ENCODE results near the gene ZNF184. TPM values are rescaled to one million over a fixed set of nuclear protein-coding genes. Genes with fewer than 3 reads are reported as not detected.

ZNF184 gene
- total RNA-seq, 2 experiments from 2014 or later = 11.6 to 12.3 TPM

DNA sequence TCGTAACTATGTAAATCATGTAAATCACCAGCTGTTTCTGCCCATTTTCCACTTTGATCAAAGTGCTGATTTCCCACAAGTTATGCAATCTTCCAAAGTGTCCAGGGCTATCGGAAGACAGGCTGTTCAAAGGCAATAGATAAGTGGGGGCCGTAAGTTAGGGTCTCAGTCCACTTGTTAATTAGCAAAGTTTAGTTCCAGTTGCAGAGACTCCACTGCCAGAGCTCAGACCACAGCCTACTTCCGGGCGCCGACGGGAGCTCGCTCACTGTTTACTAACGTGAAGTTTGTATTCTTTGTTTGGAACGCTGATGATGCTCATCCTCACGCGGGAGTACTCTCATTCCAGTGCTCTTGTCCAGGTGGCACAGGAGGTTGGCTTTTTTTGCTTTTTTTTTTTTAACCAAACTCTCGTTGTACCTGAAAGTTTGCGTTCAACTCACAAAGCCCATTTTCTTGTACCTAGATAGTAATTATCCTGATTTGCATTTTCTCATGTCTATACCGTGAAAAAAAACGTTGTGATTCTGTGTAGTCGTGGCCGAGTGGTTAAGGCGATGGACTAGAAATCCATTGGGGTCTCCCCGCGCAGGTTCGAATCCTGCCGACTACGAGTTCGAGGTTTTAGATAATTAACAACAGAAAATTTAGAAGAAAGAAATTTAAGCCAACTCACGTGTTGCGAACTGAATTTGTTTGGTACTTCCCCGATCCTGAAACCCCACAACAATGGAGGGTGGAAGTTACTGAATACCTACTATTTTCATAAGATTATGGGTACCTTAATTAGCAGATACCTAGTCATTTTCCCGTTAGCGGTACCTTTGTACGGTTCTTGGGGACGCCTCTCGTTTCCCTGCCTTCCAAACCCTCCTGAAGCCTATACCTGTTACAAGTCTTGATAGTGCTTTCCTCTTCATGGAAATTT, 29.9 kb upstream of the ZNF184 start:
- DNase-seq (peak; percentile 80), ATAC-seq (peak; percentile 74)
- POLR2A ChIA-PET = interaction anchor here (0.7 to 1.3 kb wide), 2 partner anchors 23 to 30 kb away, joined by 3 to 10 read pairs; partner anchors contain the start of gene ZNF184
- Mint-ChIP-seq H3K36me3 (ENCODE audit: low read depth) (no peaks in the 10 kb centered on the region), H3K4me3 (peak overlapping the region; percentile 76), H3K27me3 (ENCODE audit: low read depth) (peaks cover 37% of the 10 kb centered on the region), H3K4me1 (ENCODE audit: low read depth) (peaks cover 22% of the 10 kb centered on the region), H3K27ac (peak overlapping the region; percentile 74), H3K9me3 (ENCODE audit: insufficient read depth) (no peaks in the 10 kb centered on the region)
- CTCF ChIA-PET = interaction anchor here (1.0 to 1.5 kb wide), 5 partner anchors 16 to 250 kb away, joined by 3 to 6 read pairs (median 4); no protein-coding TSS in a partner anchor

DNA sequence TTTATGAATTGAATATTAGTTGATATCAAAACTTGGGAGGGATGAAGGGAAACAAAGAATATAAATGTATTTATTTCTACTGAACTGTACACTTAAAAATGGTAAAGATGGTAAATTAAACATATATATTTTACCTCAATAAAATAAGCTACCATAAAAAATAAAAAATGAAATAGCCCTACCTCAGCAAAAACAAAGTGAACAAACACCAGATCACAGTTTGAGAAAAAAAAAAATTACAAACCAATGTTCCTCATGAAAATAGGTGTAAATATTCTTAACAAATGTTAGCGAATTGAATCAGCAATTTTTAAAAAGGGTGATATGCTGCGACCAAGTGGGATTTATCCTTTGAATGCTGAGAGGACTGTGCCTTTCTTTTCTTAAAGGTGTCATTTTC, 28.3 kb upstream of the ZNF184 start:
- Mint-ChIP-seq H3K9me3 (ENCODE audit: insufficient read depth) (no peaks in the 10 kb centered on the region), H3K4me3 (no peak overlapping the region), H3K4me1 (ENCODE audit: low read depth) (peaks cover 25% of the 10 kb centered on the region), H3K36me3 (ENCODE audit: low read depth) (no peaks in the 10 kb centered on the region), H3K27me3 (ENCODE audit: low read depth) (peaks cover 31% of the 10 kb centered on the region), H3K27ac (no peak overlapping the region)
- no peak for ATAC-seq
- ChIA-PET POLR2A (no interaction called here), CTCF (interaction anchor here (1.5 kb wide), 1 partner anchor 22 kb away, joined by 4 read pairs; no protein-coding TSS in a partner anchor)
- no peak for DNase-seq

DNA sequence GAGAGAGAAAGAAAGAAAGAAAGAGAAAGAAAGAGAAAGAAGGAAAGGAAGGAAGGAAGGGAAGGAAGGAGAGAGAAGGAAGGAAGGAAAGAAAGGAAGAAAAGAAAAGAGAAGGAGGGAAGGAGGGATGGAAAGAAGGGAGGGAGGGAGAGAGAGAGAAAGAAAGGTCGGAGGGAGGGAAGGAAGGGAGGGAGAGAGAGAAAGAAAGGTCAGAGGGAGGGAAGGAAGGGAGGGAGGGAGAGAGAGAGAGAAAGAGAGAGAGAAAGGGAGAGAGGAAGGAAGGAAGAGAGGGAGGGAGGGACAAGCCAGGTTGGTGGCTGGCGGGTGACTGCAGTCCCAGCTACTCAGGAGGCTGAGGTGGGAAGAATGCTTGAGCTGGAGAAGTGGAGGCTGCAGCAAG, 27.3 kb upstream of the ZNF184 start:
- Mint-ChIP-seq H3K27ac (no peak overlapping the region), H3K27me3 (ENCODE audit: low read depth) (peaks cover 40% of the 10 kb centered on the region), H3K9me3 (ENCODE audit: insufficient read depth) (no peaks in the 10 kb centered on the region), H3K36me3 (ENCODE audit: low read depth) (peaks cover 4% of the 10 kb centered on the region), H3K4me1 (ENCODE audit: low read depth) (peaks cover 35% of the 10 kb centered on the region), H3K4me3 (no peak overlapping the region)
- POLR2A ChIA-PET = no interaction called here
- no peak for ATAC-seq
- CTCF ChIA-PET = interaction anchor here (0.6 kb wide), 1 partner anchor 109 kb away, joined by 3 read pairs; no protein-coding TSS in a partner anchor
- DNase-seq = no peak

DNA sequence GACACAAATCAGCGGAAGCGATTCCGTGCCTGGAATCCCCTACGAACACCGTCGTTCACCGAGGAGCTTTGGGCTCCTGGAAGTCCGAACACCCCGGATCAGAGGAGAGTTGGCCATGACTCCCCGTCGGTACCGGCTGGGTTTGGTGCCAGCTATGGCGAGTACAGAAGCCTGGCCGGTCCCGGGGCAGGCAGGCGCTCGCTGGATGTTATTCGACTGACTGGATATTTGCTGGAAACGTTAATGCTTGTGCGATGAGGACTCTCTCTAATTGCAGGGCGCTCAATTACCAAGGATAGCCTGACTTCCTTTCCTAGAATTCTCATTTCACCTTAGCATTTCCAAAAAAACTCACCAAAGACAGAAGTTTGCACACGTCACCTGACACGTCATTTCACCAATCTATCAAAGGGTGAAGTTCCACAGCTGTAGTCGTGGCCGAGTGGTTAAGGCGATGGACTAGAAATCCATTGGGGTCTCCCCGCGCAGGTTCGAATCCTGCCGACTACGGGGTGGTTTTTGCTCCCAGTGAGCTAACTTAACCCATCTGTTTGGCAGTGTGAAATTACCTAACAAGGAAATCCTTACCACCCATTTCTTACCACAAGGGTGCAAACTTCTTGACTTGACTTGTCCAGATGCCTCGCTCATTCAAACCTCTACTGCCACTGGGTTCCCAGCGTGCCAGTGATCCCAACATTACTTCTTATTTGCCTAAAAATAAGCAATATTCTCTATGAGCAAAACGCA, 22.7 kb upstream of the ZNF184 start:
- CTCF ChIA-PET = interaction anchor here (1.2 kb wide), 1 partner anchor 256 kb away, joined by 3 read pairs; no protein-coding TSS in a partner anchor
- H3K36me3 Mint-ChIP-seq (ENCODE audit: low read depth) = peaks cover 7% of the 10 kb centered on the region
- H3K4me1 Mint-ChIP-seq (ENCODE audit: low read depth) = peaks cover 20% of the 10 kb centered on the region
- ATAC-seq = peak; percentile 77
- peak overlapping the region; percentile 77 for H3K4me3 Mint-ChIP-seq
- POLR2A ChIA-PET = no interaction called here
- H3K9me3 Mint-ChIP-seq (ENCODE audit: insufficient read depth) = no peaks in the 10 kb centered on the region
- H3K27ac Mint-ChIP-seq = peak overlapping the region; percentile 54
- peaks cover 49% of the 10 kb centered on the region for H3K27me3 Mint-ChIP-seq (ENCODE audit: low read depth)
- peak; percentile 71 for DNase-seq

DNA sequence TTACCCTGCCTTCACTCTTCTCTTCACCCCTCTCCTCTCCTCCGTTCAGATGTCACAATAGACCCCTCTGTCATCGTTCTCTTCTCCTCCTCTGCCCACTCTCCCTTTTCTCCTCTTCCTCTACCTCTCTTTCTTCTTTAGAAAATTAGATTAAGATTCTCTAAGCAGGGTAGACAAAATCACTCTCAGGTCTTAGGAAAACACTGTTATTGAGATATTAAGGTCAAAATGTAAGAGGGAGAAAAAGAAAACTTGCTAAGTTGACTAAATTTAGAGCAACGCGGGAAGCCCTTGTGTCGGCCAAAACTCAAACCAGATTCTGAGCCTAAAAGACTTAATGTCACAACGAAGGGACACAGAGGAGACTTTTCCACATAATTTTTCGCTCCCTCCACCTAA, 22.1 kb upstream of the ZNF184 start:
- Mint-ChIP-seq H3K27me3 (ENCODE audit: low read depth) (peaks cover 45% of the 10 kb centered on the region), H3K27ac (no peak overlapping the region)

DNA sequence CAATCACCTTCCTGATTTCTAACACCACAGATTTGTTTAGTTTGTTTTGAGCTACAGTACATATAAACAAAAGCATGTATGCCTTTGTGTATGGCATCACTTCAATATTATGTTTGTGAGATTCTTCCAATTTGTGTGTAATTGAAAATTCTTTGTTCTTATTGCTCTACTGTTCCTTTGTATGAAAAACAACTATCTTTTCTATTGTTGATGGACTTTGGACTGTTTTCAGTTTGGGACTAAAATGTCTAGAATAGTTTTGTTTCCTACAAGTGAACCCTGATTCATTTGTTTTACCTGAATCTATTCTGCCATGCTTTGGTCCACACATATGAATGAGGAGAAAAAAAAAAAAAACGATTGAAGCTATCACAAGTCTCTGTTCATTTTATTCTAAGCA, 21.2 kb upstream of the ZNF184 start:
- CTCF ChIA-PET = no interaction called here
- H3K36me3 Mint-ChIP-seq (ENCODE audit: low read depth) = peaks cover 7% of the 10 kb centered on the region
- no peak overlapping the region for H3K27ac Mint-ChIP-seq
- H3K4me1 Mint-ChIP-seq (ENCODE audit: low read depth) = peaks cover 18% of the 10 kb centered on the region
- DNase-seq = no peak
- H3K27me3 Mint-ChIP-seq (ENCODE audit: low read depth) = peaks cover 40% of the 10 kb centered on the region
- ATAC-seq = no peak
- H3K9me3 Mint-ChIP-seq (ENCODE audit: insufficient read depth) = no peaks in the 10 kb centered on the region
- POLR2A ChIA-PET = interaction anchor here (1.4 kb wide), 1 partner anchor 347 kb away, joined by 3 read pairs; a partner anchor contains a TSS
- H3K4me3 Mint-ChIP-seq = no peak overlapping the region

More for the DNA sequence above, 22.1 kb upstream of the ZNF184 start:
- H3K36me3 Mint-ChIP-seq (ENCODE audit: low read depth) = peaks cover 7% of the 10 kb centered on the region
- POLR2A ChIA-PET = interaction anchor here (1.4 kb wide), 1 partner anchor 348 kb away, joined by 3 read pairs; a partner anchor contains a TSS
- H3K9me3 Mint-ChIP-seq (ENCODE audit: insufficient read depth) = no peaks in the 10 kb centered on the region
- no peak for DNase-seq
- CTCF ChIA-PET = interaction anchor here (1.2 kb wide), 1 partner anchor 257 kb away, joined by 3 read pairs; no protein-coding TSS in a partner anchor
- peak overlapping the region; percentile 77 for H3K4me3 Mint-ChIP-seq
- peaks cover 20% of the 10 kb centered on the region for H3K4me1 Mint-ChIP-seq (ENCODE audit: low read depth)
- no peak for ATAC-seq

DNA sequence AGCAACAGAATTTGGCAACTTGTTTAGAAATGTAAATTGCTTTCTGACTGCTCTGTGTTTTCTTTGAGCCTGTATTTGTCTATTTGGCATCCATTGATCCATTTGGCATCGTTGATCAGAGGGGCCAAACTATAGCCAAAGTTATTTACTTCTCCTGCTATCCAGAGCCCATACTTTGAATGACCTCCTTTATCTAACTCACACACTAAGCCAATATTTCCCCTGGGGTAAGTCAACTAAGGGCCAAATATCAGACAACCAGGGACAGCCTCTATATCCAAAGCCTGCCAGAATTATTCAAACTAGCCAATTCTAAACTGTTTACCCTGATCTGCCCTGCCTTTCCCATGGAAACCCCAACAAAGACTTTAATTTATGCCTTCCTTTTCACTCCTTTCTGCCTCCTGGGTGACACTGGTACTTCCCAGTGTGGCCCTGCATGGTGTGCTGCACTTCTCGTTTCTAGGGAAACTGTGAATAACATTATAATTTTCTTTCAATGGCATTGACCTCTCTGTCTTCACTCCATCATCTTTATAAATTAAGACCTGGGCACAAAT, 19.8 kb upstream of the ZNF184 start:
- Mint-ChIP-seq H3K4me3 (no peak overlapping the region), H3K27me3 (ENCODE audit: low read depth) (peaks cover 30% of the 10 kb centered on the region), H3K27ac (no peak overlapping the region), H3K4me1 (ENCODE audit: low read depth) (peaks cover 18% of the 10 kb centered on the region), H3K9me3 (ENCODE audit: insufficient read depth) (no peaks in the 10 kb centered on the region), H3K36me3 (ENCODE audit: low read depth) (peaks cover 7% of the 10 kb centered on the region)
- POLR2A ChIA-PET = no interaction called here
- CTCF ChIA-PET = no interaction called here
- ATAC-seq (no peak), DNase-seq (no peak)

DNA sequence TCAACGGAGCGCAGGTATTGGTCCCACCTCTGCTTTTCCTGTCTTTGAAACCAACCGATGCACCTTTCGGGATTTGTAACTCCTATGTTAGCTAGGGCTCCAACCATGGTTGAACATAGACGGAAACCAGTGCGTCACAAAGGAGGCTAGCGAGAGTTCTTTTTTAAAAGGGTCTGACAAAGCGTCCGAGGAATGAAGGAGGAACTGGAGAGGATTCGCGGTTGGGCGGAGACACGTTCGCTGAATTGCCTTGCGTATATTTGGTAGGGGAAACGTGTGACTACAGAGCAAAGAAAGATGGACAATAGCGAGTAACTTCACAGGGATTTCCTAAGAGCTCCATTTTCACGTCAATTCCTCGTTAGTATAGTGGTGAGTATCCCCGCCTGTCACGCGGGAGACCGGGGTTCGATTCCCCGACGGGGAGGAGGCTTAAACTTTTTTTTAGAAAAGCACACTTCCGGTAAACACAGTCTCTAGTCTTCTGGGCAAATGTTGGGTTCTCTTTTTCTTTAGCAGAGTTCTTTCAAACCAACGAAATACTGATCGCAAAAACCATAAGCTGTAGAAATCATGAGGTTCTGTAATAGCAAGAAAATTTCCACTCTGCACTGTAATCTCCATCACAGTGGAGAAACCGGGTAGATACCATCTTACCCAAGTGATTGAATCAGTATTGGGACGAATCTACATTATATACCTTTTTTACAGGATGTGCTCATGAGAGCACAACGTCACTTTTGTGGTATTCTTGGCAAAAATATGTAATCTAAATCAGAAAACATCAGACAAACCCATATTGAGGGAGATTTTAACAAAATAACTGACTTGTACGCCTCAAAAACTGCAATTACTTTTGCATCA, 6.6 kb upstream of the ZNF184 start:
- ChIA-PET CTCF (interaction anchor here (0.9 to 1.6 kb wide), 8 partner anchors 22 to 352 kb away, joined by 3 to 13 read pairs (median 4); no protein-coding TSS in a partner anchor), POLR2A (interaction anchor here (0.8 to 1.8 kb wide), 15 partner anchors 8 to 1323 kb away, joined by 3 to 10 read pairs (median 4); a partner anchor contains a TSS)
- H3K4me3 Mint-ChIP-seq = no peak overlapping the region
- no peaks in the 10 kb centered on the region for H3K36me3 Mint-ChIP-seq (ENCODE audit: low read depth)
- H3K9me3 Mint-ChIP-seq (ENCODE audit: insufficient read depth) = no peaks in the 10 kb centered on the region
- peak; percentile 63 for ATAC-seq
- no peak overlapping the region for H3K27ac Mint-ChIP-seq
- peak; percentile 89 for DNase-seq
- H3K4me1 Mint-ChIP-seq (ENCODE audit: low read depth) = peaks cover 2% of the 10 kb centered on the region
- peaks cover 4% of the 10 kb centered on the region for H3K27me3 Mint-ChIP-seq (ENCODE audit: low read depth)

DNA sequence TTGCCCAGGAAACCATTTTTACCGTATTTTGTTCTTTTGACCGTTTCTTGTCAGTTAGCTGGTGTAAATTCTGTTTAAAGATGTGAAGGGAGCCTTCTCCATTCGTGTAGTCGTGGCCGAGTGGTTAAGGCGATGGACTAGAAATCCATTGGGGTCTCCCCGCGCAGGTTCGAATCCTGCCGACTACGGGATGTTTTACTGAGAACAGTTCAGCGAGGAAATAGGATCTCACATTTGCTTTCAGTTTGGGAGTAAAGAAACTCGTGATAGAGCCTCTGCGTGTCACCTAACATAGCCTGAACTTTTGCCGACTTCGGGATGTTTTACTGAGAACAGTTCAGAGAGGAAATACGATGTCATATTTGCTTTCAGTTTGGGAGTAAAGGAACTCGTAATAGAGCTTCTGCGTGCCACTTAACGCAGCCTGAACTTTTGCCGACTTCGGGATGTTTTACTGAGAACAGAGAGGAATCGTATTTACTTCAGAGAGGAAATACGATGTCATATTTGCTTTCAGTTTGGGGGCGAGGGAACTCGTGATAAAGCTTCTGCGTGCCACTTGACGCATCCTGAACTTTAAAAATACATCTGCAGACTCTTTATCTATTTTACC, 5.9 kb upstream of the ZNF184 start:
- peak; percentile 77 for ATAC-seq
- Mint-ChIP-seq H3K36me3 (ENCODE audit: low read depth) (no peaks in the 10 kb centered on the region), H3K4me1 (ENCODE audit: low read depth) (peaks cover 2% of the 10 kb centered on the region), H3K27me3 (ENCODE audit: low read depth) (peaks cover 4% of the 10 kb centered on the region), H3K4me3 (no peak overlapping the region), H3K9me3 (ENCODE audit: insufficient read depth) (no peaks in the 10 kb centered on the region), H3K27ac (no peak overlapping the region)
- DNase-seq = peak; percentile 91
- CTCF ChIA-PET = interaction anchor here (0.9 to 1.6 kb wide), 8 partner anchors 23 to 352 kb away, joined by 3 to 13 read pairs (median 4); no protein-coding TSS in a partner anchor
- POLR2A ChIA-PET = interaction anchor here (0.6 to 1.8 kb wide), 17 partner anchors 8 to 1322 kb away, joined by 3 to 10 read pairs (median 4); a partner anchor contains a TSS

DNA sequence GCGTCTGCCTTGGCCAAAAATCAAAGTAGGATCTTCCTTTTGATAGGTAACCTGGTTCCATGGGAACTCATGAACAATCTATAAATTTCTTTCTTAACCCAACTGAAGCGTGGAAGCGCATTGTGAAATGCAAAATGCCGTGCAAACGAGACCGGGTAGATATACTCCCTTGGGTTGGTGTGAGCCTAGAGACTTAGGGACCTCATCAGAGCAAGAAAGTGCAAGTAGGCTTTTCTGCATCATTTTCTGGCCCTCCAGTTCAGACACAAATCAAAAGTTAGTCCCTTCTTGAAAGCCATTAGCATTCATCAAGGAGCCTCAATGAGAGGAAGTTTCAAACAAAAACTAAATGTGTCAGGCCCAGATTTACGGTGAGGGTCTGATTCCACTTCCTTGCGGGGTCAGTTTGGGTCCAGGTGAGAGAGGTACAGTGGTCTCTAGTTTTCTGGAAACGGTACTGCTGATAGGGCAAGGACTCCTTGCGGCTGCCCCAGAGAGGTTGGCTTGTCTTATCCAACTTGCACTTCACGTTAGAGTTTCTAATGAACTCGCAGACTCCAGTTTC, 5.3 kb upstream of the ZNF184 start:
- Mint-ChIP-seq H3K4me1 (ENCODE audit: low read depth) (peaks cover 2% of the 10 kb centered on the region), H3K27ac (no peak overlapping the region), H3K36me3 (ENCODE audit: low read depth) (no peaks in the 10 kb centered on the region), H3K4me3 (no peak overlapping the region), H3K27me3 (ENCODE audit: low read depth) (peaks cover 4% of the 10 kb centered on the region), H3K9me3 (ENCODE audit: insufficient read depth) (no peaks in the 10 kb centered on the region)
- ChIA-PET CTCF (interaction anchor here (1.2 kb wide), 1 partner anchor 276 kb away, joined by 3 read pairs; no protein-coding TSS in a partner anchor), POLR2A (interaction anchor here (0.6 to 1.8 kb wide), 6 partner anchors 24 to 359 kb away, joined by 3 to 10 read pairs (median 5); a partner anchor contains a TSS)
- peak; percentile 22 for ATAC-seq
- peak; percentile 35 for DNase-seq
